Neural cell (in vitro differentiated cells): Measurements from ENCODE around the gene C1QTNF8.
"Not testable (repeated sequence)": the region's sequence is repeated elsewhere in the genome, so short reads cannot be mapped to it uniquely, and the experiment has no call there.

Experiments used
- CTCF ChIP-seq: fragments of 450-650 bp; IDR thresholded peaks from 2 replicates; pipeline ENCODE4 v1.5.1; 2014; ENCODE audit warnings: antibody characterized with exemption, mild to moderate bottlenecking, moderate library complexity; ENCODE audit not compliant: poor library complexity, severe bottlenecking
- EZH2 ChIP-seq: fragments of 200-600, 300-800 bp; shearing (Covaris generic), sonication (generic); IDR thresholded peaks from 2 replicates; pipeline ENCODE4 v1.6.1; 2014; ENCODE audit warnings: antibody characterized with exemption, low read length, borderline replicate concordance, mild to moderate bottlenecking; ENCODE audit not compliant: insufficient read depth, poor library complexity, severe bottlenecking
- POLR2AphosphoS5 ChIP-seq: IDR thresholded peaks from 2 replicates; pipeline ENCODE4 v1.6.1; 2012
- TAF1 ChIP-seq: IDR thresholded peaks from 2 replicates; pipeline ENCODE4 v1.6.1; 2012; ENCODE audit warnings: low read depth
- TF ChIP-seq, protein P1 (sequence below): IDR thresholded peaks from 2 replicates; pipeline ENCODE4 v1.6.1; 2012; ENCODE audit warnings: borderline replicate concordance

DNA sequence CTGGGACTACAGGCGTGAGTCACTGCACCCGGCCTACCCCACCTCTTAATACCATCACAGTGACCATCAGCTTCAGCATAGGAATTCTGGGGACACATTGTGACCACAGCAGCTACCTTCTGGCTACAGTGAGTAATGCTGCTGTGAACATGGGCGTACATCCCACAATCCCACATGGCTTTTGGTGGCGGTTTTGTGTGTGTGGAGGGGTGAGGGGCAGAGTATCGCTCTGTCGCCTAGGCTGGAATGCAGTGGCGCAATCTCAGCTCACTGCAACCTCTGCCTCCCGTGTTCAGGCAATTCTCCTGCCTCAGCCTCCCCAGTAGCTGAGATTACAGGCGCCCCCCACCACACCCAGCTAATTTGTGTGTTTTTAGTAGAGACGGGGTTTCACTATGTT, 9.6 kb downstream of the C1QTNF8 start:
- TF ChIP-seq EZH2, CTCF, POLR2AphosphoS5, TAF1: not testable (repeated sequence)
- TF ChIP-seq, protein P1, sequence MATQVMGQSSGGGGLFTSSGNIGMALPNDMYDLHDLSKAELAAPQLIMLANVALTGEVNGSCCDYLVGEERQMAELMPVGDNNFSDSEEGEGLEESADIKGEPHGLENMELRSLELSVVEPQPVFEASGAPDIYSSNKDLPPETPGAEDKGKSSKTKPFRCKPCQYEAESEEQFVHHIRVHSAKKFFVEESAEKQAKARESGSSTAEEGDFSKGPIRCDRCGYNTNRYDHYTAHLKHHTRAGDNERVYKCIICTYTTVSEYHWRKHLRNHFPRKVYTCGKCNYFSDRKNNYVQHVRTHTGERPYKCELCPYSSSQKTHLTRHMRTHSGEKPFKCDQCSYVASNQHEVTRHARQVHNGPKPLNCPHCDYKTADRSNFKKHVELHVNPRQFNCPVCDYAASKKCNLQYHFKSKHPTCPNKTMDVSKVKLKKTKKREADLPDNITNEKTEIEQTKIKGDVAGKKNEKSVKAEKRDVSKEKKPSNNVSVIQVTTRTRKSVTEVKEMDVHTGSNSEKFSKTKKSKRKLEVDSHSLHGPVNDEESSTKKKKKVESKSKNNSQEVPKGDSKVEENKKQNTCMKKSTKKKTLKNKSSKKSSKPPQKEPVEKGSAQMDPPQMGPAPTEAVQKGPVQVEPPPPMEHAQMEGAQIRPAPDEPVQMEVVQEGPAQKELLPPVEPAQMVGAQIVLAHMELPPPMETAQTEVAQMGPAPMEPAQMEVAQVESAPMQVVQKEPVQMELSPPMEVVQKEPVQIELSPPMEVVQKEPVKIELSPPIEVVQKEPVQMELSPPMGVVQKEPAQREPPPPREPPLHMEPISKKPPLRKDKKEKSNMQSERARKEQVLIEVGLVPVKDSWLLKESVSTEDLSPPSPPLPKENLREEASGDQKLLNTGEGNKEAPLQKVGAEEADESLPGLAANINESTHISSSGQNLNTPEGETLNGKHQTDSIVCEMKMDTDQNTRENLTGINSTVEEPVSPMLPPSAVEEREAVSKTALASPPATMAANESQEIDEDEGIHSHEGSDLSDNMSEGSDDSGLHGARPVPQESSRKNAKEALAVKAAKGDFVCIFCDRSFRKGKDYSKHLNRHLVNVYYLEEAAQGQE = not testable (repeated sequence)
